ENCODE measurements around the gene C6orf141.

Gene C6orf141

DNA sequence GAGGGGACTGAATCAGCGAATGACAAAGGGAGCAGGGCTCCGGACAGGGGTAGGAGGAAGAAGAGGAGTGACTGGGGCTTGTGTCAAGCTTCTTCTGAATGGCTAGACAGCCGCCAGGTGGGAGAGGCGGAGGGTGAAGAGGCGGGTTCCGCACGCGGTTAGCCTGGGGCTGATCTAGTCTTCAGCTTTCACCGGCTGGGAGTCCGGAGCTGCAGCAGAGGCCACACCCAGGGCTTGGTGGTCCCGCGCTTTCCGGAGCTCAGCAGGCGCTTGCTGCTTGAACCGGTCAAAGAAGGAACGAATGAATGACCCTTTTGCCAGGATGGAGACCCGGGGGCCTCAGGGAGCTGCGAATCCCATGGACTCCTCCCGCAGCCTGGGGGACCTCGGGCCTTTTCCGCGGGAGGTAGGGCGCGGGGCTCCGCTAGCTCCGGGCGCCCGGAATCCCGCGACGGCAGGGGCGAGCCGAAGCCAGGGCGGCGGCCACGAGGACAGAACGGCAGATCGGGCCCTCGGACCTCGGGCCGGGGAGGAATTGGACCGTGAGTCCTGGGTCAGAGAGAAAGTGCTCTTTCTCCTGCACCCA is at the start of gene C6orf141:
Gene C6orf141 (plus strand): TSS at position 177 of the 586 bp plus-strand sequence. CDS start 125 bp downstream, at position 302.
- DNase-seq, result peak; percentile 59

DNA sequence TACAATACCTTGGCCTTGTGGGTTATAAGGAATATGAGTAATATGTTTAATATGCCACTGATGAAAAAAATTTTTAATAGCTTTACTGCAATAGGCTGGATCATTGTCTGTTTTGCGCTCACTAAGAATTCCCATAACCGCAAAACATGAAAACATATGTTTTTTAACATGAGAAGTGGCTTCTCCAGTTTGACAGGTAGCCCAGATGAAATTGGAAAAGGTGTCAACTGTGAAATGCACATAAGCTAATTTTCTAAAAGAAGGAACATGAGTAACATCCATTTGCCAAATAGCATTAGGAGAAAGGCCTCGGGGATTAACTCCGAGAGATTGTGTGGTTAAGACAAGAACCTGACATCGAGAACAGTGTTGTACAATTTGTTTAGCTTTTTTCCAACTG is 45.8 kb upstream of the C6orf141 start:
- no peak for DNase-seq

DNA sequence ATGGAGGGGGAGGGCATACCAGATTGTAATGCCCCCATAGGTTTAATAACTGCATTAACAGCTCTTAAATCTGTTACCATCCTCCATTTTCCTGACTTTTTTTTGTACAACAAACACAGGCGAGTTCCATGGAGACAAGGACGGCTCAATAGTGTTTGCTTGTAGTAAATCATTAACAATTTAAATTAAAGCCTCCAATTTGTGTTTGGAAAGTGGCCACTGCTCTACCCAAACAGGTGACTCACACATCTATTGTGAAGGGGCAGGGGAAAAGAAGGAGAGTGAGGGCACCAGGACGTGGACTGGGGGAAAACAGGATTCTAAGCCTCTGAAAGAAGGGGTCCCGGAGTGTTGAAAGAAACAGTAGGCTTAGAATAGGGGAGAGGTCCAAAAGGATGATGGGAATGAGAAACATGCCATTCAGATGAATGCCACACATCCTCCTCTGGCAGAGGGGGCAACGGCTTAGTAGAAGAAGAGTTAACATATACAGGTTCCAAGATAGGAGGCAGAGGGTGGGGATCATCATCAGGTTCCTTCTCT is 43.8 kb upstream of the C6orf141 start:
- no peak for DNase-seq

DNA sequence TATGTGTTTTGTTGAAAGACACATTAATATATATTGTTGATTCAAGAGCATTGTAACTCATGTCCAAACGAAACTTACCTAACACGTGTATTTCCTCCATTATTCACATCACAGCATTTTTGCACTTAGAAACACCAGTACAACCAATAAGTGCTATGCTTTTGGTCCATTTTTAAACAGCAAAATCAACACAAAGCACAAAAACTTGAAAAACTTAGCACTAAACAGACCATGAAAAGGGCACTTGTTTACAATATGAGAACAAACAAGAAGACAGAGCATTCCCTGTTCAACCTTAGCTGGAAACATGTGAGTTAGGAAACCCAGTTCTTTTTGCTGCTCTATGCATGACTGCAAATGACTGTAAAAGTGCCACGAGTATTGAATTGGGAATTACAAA is 41.1 kb upstream of the C6orf141 start:
- no peak for DNase-seq

DNA sequence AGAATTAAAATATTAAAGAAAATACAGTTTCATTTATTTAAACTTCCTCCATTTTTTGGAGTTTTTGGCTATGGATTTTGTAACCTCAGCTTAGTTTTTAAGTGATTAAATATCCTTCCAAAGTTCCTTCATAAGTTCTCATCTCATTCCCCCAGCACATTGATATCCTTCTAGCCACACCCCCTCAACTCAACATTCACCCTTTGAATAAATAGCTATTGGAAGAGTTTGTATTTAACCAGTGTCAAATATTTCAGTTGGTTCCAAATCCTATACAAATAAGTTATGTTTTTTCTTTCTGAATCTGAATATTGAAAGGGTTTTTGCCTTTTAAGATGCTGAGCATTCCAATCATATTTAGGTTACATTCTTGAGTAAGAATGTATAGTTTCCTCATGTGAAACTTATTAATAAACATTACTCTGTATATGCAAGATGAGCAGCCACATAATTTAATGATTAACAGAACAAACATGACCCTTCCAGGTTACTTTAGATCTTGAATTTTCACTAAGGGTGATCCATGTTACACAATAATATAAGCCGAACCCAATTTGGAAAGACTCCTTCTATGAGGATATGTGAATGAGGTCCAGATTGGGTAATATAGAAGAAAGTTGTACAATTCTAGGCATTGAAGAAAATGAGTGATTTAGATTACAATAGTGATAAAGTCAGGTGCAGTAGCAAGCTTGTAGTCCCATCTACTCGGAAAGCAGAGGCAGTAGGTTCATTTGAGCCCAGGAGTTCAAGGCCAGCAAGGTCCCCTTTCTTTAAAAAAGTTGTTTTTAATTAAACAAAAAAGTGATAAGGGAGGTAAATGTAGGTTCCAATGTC is 37.1 kb upstream of the C6orf141 start:
- DNase-seq, result no peak

DNA sequence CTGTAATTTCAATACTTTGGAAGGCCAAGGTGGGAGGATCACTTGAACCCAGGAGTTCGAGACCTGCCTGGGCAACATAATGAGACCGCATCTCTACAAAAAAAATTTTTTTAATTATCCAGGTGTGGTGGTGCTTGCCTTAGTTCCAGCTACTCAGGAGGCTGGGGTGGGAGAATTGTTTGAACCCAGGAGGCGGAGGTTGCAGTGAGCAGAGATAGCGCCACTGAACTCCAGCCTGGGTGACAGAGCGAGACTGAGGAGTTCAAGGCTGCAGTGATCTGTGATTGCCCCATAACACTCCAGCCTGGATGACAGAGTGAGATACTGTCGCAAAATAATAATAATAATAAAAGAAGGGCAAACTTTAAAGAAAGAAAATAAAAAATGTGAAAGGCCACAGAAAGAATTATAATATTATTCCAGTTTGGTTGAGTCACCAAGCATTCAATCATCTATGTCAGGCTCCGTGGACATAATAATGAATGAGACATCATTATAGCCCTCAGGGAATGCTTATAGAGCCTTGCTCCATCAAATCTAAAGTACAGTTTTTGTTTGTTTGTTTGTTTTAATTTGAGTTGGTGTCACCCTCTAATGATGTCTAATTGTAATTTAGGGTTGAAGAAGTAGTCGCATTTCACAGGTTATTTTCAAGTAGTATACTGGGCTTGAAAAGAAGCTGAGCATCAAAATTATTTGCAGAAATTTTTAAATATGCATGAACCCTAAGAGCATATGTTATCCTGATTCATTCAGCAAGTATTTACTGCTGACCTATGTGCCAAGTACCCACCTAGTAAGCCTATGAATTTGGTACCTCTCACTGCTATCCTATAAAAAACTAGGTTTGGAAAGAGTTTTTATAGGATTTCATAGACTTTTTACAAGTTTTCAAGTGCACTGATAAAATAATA is 35.6 kb upstream of the C6orf141 start:
- no peak for DNase-seq

DNA sequence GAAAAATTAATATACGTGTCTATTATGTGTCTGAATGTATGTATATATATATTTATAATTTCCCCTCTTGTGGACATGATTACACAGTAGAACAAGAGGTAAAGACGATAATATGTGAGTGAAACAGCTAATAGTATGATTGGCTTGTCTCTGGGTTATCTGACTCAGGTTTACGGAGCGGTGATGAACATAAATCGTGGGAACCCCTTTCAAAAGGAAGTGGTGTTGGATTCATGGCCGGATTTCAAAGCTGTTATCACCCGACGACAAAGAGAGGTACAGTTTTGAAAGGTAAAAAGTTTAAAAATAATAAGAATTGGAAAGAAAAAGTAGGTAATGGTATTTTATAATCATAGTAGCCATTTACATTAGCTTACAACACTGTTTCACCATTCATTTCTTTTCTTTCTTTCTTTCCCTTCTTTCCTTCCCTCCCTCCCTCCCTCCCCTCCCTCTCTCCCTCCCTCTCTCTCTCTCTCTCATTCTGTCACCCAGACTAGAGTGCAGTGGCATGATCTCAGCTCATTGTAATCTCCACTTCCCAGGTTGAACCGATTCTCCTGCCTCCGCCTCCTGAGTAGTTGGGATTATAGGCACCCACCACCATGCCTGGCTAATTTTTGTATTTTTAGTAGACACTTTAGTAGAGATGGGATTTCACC is 34.9 kb upstream of the C6orf141 start:
- DNase-seq, result no peak

DNA sequence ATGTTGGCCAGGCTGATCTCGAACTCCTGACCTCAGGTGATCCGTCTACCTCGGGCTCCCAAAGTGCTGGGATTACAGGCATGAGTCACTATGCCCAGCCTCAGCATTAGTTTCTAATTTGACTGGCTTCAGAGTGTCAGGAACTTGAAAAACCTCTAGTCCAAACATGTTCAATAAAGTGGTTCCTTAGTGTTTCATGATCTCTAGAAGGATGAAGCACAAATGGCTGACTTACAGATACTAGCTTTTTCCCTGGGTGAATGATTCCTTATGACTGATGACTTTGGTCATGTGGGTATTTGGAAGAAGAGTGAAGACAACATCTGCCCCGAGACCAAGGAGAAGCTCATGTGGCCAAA is 34.3 kb upstream of the C6orf141 start:
- DNase-seq, result no peak

DNA sequence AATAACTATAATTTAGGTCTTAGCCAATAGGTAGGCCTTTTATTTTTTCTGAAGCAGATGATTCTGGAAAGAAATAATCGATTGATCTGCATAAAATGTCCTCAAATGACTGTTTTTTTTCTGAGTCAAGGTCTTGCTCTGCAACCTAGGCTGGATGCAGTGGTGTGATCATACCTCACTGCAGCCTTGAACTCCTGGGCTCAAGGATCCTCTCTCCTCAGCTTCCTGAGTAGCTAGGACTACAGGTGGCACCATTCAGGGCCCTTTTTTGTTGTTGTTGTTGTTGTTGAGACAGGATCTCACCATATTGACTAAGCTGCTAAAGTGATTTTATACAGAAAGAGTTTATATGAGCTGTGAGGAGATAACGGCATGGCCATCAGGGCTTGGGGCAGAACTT is 32.5 kb upstream of the C6orf141 start:
- DNase-seq, result no peak

DNA sequence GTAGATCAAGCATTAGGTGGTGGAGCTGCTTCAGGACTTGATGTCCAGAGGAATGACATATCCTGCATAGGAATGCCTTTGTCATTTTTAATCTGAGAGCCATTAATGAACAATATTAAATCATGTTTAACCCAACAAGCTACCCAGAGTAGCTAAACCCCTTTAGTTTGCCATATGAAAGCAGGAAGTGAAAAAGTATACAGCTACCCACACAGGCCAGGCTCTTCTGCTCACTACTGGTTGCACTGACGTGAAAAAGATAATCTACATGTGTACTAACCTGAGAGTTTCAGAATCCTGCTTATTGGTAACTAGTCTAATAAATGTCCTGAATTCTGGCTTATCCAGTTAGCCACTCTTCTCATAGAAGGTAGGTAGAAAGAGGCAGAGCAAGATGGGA is 30.8 kb upstream of the C6orf141 start:
- DNase-seq, result no peak

DNA sequence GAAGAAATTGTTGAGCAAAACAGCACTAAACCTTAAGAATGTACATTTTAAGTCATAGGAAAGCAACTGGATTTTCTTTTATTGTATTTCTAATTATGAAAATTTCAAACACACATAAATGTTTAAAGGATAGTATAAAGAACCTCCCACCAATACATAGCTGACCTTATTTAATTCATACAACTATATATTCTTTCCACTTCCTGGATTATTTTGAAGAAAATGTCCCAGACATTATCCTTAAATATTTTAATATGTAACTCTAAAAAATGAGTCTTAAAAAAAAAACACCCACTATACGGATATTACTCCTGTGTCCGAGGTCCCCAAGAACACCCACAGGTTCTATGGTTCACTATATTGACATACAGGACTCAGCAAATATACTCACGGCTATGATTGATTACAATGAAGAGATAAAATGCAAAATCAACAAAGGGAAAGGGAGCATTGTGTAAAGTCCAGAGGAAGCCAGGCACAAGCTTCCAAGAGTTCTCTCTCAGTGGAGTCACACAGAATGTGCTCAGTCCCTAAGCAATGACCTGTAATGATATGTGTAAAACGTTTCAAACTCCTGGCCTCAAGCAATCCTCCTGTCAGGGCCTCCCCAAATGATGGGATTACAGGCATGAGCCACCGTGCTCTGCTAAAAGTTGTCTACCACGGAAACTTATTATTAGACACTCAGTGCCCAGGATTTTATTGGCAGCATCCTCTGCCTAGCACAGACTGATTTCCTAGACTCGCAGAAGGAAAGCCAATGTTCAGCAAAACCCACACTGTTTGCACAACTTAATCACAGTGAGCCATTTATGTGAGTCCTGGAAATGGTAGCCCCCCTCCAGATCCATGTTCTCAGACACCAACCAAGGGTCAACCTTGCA is 27.5 kb upstream of the C6orf141 start:
- DNase-seq, result no peak

DNA sequence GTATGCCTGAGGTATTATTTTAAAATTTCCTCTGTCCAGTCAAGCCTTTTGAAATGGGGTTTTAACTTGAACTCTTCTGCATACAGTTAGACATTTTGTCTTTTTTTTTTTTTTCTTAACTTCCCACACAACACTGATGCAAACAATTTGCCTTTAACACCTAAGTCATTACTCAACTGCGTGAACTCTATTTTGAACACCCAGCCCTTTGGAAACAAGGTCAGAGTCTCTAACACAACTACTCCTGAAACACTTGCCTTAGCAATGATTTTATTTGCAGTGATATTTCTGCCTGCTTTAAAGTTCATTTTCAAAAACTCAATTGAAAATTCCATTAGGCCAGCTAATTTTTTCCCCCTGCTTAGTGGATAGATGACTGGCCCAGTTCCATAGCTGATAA is 26.6 kb upstream of the C6orf141 start:
- DNase-seq, result no peak

DNA sequence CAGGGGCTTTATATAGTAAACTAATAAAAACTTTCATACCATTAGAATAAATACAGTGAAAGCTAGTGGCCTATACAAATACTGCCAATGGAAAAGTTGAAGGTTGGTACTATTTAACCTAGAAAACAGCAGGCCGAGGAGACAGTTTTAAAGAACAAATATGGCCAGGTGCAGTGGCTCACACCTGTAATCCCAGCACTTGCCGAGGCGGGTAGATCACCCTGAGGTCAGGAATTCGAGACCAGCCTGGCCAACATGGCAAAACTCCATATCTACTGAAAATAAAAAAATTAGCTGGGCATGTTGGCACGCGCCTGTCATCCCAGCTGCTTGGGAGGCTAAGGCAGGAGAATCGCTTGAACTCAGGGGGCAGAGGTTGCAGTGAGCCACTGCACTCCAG is 25.9 kb upstream of the C6orf141 start:
- no peak for DNase-seq

DNA sequence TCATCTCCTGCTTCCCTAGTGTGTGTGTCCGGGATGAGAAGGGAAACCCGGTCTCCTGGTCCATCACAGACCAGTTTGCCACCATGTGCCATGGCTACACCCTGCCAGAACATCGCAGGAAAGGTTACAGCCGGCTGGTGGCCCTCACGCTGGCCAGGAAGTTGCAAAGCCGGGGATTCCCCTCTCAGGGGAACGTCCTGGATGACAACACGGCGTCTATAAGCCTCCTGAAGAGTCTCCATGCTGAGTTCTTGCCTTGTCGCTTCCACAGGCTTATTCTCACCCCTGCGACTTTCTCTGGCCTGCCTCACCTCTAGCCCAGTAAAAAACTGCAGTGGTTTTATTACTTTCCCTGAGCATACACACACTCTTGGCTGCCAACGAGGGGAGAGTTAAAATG is 23.9 kb upstream of the C6orf141 start:
- DNase-seq, result no peak

DNA sequence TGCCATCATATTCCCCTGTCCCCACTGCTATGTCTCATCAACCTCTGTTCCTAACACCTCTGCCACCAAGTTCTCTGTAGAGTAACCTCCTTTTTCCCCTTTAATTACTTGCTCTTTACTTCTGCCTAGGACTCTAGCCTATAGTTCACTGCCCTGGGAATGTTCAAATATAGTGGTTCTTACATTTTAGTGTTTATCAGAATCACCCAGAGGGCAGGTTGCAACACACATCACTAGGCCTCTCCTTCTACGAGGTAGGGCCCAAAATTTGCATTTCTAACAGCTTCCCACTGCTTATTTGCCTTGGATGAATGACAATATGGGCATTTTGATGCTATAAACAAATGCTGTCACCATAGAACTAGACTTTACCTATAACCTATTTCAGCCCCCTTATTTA is 23.1 kb upstream of the C6orf141 start:
- DNase-seq, result no peak

DNA sequence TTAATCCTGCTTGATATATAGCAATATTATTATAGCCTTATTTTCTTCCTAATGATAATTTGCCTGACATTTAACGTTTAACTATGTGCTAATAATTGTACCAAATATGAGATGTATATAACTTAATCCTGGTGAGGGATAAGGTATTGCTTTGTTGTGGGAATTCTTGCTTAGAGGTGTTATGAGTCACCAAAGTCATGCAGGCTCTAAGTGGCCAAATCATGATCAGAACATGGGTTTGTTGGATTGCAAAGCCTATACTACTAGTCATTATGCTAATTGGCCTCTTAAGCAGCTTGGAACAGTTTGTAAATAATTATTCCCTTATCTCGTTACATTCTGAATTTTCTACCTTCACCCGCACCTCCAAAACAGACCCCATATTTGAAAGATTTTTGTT is 21.9 kb upstream of the C6orf141 start:
- no peak for DNase-seq

DNA sequence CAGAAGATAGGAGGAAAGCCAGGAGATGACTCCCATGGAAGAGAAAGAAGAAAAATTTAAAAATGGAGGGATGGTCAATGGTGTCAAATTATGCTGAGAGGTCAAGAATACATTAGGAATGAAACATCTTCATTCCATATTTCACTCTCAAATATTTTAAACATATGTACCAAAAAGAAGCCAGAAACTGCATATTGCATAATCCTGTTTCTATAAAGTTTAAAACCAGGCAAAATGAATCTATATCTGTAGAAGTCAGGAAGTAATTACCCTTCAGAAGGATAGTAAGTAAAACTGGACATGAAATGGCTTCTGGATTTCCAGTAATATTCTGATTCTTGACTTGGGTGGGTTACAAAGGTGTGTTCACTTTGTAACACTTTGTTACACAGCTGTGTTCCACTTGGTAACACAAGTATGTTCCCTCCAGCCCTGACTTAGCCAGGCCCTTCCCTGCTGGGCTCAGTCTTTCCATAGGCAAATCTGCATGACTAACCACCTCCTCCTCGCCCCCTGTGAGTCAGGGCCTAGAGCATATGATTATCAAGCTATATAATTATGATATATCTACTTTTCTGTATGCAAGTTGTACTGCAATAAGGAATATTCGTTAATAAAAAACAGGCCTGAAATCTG is 20.2 kb upstream of the C6orf141 start:
- DNase-seq, result no peak

DNA sequence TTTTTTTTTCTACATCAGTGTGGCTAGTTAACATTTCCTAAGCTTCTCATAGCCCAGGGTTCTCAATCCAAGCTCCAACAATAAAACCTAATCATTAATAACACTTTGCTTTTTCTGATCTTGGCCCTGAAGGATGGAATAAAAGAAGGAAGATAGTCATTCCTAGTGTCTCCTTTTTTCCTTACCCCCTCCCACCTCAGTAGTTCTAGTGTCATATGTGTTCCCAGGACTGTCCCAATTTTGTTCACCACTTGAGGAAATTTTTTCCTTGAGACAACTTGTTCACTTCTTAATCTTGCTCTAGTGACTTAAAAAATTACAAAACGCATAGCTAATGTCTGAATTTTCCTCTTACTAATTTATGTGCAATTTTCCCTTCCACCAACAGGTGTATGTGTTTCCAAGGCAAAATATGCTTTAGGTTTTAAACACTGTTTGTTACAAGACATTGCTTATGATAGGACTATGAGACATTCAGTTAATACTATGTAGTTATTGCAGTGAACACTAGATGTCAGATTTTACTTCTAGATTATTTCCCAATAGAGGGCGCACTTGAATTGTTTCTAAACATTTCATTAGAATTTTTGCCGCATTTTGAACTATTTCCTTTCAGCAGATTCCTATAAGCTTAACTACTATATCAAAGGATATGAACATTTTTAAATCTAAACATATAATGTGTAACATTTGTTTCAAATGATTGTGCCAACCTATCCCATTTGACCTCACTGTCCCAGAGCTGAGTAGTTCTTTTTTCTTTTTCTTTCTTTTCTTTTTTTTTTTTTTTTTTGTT is 18.5 kb upstream of the C6orf141 start:
- peak; percentile 45 for DNase-seq

DNA sequence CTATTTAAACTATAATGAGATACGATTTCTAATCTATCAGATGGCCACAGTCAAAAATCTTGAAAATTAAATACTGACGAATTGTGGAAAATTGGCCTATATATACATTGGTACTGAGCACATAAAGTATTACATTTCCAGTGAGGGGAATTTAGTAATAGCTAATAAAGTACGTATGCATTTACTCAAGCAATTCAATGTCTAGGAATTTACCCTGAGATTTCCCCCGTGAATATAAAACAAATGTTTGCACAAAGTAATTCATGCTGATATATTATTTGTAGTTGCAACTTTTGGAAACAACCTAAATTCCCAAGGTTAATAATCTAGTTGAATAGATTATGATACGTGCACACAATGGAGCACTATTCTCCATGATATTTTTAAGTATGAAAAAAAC is 14.7 kb upstream of the C6orf141 start:
- DNase-seq, result no peak

DNA sequence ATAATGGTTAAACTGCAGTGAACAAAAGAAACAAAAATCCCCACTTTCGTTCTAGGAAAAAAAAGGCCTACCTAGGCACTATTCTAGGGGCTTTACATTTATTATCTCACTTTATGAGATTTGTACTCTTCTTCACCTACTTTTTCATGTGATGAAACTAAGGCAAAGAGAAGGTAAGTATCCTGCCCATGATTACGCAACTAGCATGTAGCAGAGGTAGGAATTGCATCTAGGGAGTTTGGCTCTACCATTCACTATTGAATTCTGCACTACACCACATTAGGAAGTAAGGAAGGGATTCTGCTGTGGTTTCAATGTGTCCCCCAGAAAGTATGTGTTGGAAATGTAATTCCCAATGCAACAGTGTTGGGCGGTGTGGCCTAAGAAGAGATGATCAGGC is 11.4 kb upstream of the C6orf141 start:
- no peak for DNase-seq
